Right renal cortex interstitium (tissue), 3 donors: ENCODE data around the gene RGS17. TPM values are rescaled to one million over a fixed set of nuclear protein-coding genes. Genes with fewer than 3 reads are reported as not detected.
"Not testable (repeated sequence)": the region's sequence is repeated elsewhere in the genome, so short reads cannot be mapped to it uniquely, and the experiment has no call there.

ENCODE experiments used
- DNase-seq, 3 donors: peaks; one replicate each; pipeline ENCODE4 v3.0.0-alpha.2; 2013; ENCODE audit warnings: low read depth in 3 of 3, low spot score in 2 of 3
- polyA plus RNA-seq, 3 donors: library from polyadenylated mRNA; unstranded; fragments of 120-200 nt; gene quantifications; one replicate each; pipeline ENCODE4 v1.2.1, GENCODE V29; 2013; ENCODE audit not compliant: insufficient read length in 3 of 3

Gene RGS17
- polyA plus RNA-seq, 3 donors = 2.2 to 2.7 (median 2.4) TPM

DNA sequence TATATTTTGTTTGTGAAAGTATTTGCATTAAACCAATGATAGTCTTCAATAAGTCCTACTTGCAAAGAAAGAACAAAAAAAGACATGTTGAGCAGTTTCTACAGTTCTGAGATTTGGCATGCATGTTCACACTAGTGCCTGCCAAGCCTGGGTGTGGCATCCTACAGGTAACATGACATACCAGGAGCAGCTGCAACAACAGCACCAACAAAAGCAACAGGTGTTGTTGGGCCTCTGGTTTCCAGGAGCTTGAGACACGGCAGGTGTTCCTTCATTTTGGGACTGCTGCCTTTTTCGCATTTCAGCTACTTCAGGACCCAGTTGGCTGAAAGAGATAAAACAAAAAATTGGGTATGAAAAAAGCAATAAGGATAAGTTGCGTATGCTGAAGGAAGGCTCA, 87.4 kb downstream of the RGS17 start:
- DNase-seq = no peak

DNA sequence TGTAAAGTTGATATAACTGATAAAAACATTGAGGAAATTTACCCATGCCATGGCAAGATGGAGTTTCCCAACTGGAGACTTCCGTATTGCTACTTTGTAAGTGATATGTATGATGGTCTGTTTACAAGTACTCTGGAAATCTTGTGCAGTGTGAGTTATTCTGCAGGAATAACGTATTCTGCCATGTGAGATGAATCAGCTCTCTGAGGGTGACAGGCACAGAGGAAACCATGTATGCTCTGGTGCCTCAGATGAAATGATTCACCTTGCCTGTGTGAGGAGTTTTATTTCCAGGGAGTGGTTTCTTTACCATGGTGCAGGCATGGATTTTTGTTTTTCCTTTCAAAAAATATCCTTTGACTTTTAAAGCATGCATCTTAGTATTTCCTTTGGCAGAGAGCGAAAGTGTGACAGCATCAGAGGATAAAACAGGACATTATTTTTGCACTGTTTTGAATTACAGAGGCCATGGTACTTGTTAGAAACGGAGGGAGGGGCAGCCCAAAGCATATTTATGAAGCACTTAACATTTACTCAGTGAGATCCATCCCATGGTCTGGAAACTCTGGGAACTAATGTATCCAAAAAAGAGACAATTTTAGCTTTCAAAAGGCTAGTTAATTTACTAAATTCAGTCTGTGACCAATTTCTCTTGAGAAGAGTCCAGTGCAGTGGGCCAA, 92.6 kb downstream of the RGS17 start:
- DNase-seq = no peak

- DNase-seq = no peak
These were observed 96.9 kb downstream of the RGS17 start for GRCh38 chr6:153034139-153034538.

DNA sequence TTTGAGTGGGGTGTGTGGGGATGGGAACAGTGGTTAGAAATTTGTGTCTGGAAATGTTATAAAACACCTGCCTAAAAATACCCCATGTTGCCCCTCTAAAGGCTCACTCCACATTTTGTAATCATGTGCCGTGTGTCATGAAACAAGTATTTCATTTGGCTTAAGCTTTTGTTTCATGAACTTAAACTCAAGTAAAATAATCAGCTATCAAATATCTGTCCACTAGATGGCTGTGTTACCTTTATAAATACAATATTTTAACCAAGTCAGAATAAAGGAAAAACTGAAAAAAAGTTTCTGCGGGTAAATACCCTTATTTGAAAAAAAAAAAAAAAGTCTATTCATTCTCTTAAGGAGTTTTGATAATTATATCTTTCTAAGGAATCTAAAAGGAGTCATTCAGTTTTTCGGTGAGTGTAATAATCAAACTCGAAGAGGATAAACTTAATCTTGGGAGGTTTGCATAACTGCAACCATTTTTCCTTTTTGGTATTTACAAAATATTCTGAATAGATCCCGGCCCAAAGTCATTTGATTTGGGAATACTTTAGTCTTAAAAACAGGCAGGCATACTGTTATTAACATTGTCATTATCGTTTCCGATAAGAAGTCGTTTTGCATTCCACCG, 98.7 kb downstream of the RGS17 start:
- no peak for DNase-seq

DNA sequence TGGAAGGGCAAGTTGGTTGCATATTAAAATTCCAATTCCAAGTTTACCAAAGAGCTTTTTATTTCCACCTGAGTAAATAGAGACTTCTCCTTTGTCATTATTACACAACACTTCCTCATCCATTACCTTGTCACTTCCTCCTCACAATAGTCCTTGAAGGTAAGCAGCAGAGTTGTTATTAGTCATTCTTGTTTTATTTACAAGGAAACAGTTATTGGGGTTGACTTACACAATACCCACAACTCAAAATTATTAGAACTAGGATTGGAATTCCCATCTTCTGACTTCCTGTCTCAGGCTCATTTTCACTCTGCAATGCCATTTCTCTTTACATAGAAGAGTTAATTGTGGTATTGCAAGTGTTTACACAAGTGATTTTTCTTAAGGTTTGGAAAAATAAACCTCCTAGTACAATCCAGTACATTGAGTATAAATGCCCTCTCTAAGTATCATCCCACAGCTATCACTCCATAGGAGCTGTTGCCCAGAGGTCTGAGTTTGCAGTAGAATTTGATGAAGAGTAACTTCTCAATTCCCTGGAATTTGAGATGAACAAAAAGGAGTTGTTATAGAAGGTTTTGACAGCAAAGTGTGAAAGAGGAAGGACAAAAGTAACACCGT, 99.6 kb downstream of the RGS17 start:
- no peak for DNase-seq

DNA sequence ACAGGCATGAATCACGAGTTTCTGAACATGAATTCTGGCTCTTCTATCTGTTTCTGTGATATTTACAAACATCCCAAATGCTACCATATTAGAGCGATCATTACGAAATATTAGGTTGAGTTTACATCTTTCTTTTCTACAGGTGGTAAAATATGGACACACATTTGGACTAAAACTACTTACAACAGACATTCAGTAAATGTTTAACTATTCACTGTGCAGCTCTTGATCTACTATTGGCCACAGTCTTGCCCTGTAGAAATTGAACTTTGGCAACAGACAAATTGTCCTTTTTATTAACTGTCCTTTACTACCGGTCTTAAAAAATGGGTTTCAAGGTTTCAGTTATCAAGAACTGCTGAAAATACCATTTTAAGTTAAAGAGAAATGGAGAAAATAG, 102.1 kb downstream of the RGS17 start:
- DNase-seq = no peak

DNA sequence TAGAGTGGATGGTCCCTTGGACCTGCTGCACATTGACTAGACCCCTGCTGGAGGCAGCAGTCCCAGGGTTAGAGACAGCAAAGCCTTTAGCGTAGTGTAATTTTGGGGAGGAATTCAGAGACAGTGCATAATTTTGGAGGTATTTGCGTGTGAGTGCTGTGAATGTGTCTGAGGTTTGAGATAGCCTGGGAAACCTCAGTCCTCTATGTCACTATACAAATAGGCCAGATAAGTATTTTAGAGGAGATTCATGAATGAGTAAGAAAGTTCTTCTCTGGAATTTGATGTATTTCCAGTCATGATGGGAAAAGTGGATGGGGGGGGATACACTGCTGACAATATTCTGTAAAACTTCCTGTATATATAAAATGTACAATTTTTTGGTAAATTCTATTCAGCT, 102.8 kb downstream of the RGS17 start:
- no peak for DNase-seq

DNA sequence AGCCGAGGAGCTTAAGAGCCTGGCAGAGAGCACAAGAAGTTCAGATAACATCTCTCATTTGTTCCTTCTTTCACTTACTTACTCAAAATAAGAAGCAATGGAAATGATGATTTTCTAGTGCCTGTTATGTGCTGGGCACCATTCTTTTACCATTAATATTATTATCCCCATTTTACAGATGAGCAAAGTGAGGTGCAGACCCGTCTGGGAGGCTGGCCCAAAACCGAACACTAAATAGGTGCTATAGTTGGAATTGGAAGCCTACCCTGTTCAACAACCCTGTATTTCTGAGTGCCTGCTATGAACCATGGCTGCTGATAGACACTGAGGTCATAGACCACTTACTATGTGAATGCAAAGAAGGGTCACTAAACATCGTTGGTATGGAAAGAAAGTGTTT, 103.6 kb downstream of the RGS17 start:
- DNase-seq = no peak

DNA sequence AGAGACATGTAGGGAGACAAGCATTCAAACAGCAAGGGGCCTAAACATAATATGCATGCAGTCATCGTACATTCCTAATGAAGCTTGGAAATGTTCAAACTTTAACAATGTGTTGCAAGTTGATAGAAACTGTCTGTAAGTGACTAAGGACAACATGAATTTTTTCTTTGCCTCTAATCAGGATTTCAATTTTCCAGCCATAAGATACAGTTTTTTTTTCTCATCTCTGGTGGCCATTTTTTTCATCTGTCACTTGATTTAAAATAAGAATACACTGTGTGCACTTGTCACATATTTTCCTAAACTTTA, 106.4 kb downstream of the RGS17 start:
- DNase-seq = no peak

- no peak for DNase-seq
These were observed 106.9 kb downstream of the RGS17 start for GRCh38 chr6:153023977-153024708.

DNA sequence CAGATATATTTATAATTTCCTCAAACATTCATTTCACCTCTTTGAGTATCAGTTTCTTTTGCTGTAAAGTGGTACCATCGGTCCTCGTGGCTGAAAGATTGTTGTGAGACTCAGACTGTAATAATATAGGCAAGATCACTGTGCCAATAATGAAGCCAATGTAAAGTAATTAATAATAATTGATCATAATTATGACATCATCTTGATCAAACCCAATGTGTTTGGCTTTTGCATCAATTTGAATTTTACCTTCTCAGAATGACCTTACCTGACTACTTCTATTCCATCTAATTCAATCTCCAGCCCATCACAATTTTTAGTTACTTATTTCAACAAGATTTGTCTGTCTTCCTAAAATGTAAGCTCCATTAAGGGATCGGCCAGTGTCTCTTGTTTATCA, 112.7 kb downstream of the RGS17 start:
- no peak for DNase-seq

DNA sequence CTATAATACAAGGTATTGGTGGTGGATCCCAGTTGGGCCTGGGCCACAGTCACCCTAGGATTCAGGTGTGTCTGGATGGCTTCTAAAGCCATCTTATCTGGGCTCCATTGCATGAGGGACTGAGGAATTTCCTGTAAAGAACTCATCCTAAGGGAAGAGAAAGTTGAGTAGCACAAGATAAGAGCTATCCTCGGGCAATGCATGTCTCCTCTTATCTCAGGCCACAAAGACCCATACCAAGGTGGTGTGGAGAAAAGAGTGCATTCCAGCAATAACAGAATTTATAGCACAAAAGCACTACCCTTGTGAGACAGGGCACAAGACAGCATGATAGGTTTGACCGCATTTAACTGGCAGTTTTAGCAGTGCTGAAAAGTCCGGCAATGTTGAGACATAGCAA, 114.2 kb downstream of the RGS17 start:
- DNase-seq = no peak

GRCh38 chr6:153015094-153015640, 115.9 kb downstream of the RGS17 start:
- DNase-seq = no peak

- DNase-seq = no peak
These were observed 117.6 kb downstream of the RGS17 start for GRCh38 chr6:153013438-153013837.

GRCh38 chr6:153012856-153013255, 118.2 kb downstream of the RGS17 start:
- DNase-seq = no peak

- no peak for DNase-seq
These were observed 127.8 kb downstream of the RGS17 start for GRCh38 chr6:153003366-153003690.

DNA sequence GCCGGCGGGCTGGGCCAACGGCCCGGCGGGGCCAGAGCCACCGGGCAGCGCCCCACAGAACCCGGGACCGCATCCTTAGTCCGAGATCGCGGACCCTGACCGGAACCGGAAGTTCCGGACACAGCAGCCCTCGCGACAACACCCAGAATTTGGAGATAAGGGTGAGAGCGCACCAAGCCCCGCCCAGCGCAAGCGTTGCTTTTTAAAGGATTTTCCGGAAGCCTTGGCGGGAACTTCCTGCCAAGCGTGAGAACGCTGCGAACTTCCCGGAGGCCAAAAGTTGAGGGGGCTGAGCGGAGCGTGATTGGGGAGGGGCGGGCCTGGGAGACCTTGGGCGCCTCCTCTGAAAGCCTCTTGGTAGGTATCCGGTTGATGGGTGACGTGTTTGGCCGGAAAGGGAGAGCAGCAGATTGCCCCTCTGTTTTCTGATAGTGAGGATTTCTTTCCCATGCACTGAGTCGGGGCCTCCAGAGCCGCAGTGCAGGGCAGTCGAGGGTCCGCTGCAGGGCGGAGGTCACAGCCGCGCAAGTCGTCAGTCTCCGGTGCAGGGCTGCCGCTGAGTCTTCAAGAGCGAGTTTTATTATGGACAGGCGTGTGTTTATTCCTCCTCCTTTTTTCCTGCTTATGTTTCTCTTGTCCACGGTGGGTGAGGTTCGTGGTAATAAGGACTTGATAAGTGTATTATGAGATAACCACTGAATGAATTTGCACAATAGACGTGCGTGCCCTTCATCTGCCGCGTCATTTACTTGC, 128.3 kb downstream of the RGS17 start, which contains the start of gene MTRF1L:
Gene MTRF1L (minus strand): TSS at position 97 of the 753 bp plus-strand sequence. CDS start 24 bp downstream, at position 73.
- DNase-seq = peak; percentile 88 to 95 (median 89)

DNA sequence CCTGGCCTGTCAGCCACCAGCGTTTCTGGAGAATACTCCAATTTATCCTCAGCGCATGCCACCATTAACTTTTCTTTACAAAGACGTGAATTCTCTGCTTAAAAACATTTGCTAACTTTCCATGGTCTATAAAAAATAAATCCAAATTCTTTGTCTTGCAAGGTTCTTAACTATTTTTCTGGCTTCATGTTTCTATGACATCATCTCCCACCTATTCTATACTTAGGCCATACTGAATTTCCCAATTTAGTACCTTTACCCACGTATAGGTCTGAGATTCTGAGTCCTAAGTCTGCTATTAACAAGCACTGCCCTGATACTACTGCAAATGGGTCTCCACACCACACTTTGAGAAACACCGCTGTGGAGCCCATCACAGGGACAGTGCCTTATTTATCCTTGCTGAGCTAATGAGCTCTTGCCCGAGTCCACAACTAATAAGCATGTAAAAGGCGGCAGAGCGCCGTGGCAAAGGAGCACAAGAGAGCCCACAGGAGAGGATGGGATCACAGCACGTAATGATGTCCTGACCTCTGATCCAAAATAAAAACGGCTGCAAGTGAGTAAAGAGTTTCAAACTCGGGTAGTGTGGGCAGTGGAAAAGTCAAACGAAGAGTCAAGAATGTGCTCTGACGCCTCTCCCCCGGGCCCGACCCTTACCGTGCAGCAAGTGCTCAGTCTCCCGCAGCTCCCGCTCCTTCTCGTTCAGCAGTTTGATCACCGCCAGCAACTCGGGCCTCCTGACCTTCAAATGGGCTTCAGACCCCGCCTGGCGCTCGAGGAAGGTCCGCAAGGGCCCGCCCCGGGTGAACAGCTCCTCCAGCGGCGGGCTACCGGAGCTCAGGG, 129.1 kb downstream of the RGS17 start:
- no peak for DNase-seq

- not testable (repeated sequence) for DNase-seq
These were observed 130.3 kb downstream of the RGS17 start for GRCh38 chr6:153000790-153001189.

- DNase-seq = no peak
These were observed 130.8 kb downstream of the RGS17 start for GRCh38 chr6:153000243-153000642.
